ENCODE measurements around the gene CADPS2. TPM values are rescaled to one million over a fixed set of nuclear protein-coding genes. Genes with fewer than 3 reads are reported as not detected.

CADPS2 gene
- total and polyA plus RNA-seq, 2 donors (not counting 3 experiments of a cell fraction or from before 2014, with no cell fraction given): 9.5 to 22.6 TPM

DNA sequence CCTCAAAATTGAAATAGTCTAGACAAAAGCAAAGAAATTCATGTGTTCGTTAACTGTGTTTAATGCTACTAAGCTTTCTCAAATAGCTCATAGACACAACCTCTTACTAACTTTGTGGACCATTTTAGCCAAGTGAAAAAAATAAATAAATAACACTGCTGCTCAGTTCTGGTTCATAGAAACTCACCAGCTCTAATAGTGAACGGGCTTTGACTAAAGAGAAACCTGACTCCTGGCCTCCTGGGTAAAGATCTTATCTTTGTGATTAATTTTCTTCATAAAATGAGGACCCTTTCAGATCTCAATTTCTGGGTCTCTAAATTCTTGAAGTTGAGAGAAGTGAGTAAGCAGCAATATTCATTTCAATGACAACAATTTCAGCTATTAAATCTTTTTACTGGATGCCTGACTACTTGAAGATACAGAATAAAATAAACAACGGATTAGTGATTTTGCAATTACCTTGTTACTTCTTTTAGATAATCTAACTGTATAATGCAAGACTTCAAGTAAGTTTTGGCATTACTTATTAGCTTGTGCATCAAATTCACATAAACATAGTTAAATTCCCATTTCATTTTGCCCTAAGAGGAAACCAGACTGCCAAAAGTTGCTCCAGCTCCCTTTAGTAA is 3.1 kb downstream of the CADPS2 start:
- H3K4me3 ChIP-seq (replicated peaks in 1 of 3; ENCODE audit: insufficient read depth in 1 of 3, low read depth in 1 of 3, low read length in 3 of 3): no peak overlapping the region
- H3K27ac ChIP-seq (ENCODE audit: insufficient read depth, low read depth, low read length): no peak overlapping the region
- intact Hi-C loops (cut with micrococcal nuclease) (loop anchor here (10.0 kb wide), 1 partner anchor 228 kb away; no protein-coding TSS in a partner anchor), dilution Hi-C loops (cut with MboI; ENCODE audit: extremely low pct_ligation_motif_present, low sequenced_read_pairs) (no loop called here)
- H3K79me2 ChIP-seq (ENCODE audit: control insufficient read depth, insufficient read depth, low read length): peaks cover 2% of the 10 kb centered on the region
- H3K4me1 ChIP-seq (ENCODE audit: control insufficient read depth, extremely low read depth, insufficient read depth, low read length): peaks cover 32% of the 10 kb centered on the region
- POLR2A ChIA-PET: no interaction called here
- no peaks in the 10 kb centered on the region for H3K27me3 ChIP-seq (ENCODE audit: control insufficient read depth in 2 of 2, insufficient read depth in 2 of 2, low read length in 2 of 2)
- BruUV-seq (replicated peaks): no TSS peak
- no peak overlapping the region for H3K9ac ChIP-seq (replicated peaks; ENCODE audit: extremely low read depth, insufficient read depth, low read length)
- H3K9me3 ChIP-seq (replicated peaks; ENCODE audit: control insufficient read depth, insufficient read depth, low read length): no peaks in the 10 kb centered on the region
- H3K4me2 ChIP-seq (ENCODE audit: insufficient read depth, low read length): peak overlapping the region; percentile 32
- DNase-seq (ENCODE audit: low read depth, low spot score) (no peak), FAIRE-seq (no peak)
- H3K36me3 ChIP-seq (ENCODE audit: control insufficient read depth in 2 of 2, extremely low read depth in 1 of 2, insufficient read depth in 2 of 2, low read length in 2 of 2): no peaks in the 10 kb centered on the region
- TF ChIP-seq, protein P1, sequence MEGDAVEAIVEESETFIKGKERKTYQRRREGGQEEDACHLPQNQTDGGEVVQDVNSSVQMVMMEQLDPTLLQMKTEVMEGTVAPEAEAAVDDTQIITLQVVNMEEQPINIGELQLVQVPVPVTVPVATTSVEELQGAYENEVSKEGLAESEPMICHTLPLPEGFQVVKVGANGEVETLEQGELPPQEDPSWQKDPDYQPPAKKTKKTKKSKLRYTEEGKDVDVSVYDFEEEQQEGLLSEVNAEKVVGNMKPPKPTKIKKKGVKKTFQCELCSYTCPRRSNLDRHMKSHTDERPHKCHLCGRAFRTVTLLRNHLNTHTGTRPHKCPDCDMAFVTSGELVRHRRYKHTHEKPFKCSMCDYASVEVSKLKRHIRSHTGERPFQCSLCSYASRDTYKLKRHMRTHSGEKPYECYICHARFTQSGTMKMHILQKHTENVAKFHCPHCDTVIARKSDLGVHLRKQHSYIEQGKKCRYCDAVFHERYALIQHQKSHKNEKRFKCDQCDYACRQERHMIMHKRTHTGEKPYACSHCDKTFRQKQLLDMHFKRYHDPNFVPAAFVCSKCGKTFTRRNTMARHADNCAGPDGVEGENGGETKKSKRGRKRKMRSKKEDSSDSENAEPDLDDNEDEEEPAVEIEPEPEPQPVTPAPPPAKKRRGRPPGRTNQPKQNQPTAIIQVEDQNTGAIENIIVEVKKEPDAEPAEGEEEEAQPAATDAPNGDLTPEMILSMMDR (IDR thresholded peaks at IDR 0.05; ENCODE audit: extremely low read depth in 1 of 2, insufficient read depth in 1 of 2, low read depth in 1 of 2, low read length in 2 of 2): no peak
- peak; percentile 28 for TF ChIP-seq GATA2 (IDR thresholded peaks at IDR 0.05; ENCODE audit: insufficient read depth, insufficient read length, low read depth, low read length)
- H2AFZ ChIP-seq (ENCODE audit: low read depth, low read length): no peak overlapping the region
- CTCF ChIA-PET: interaction anchor here (0.8 to 5.9 kb wide), 3 partner anchors 40 to 135 kb away, joined by 3 to 70 read pairs (median 3); no protein-coding TSS in a partner anchor
- H4K20me1 ChIP-seq (replicated peaks; ENCODE audit: control insufficient read depth, extremely low read depth, insufficient read depth, low read length): no peaks in the 10 kb centered on the region
- H3K9me1 ChIP-seq (replicated peaks; ENCODE audit: control insufficient read depth, extremely low read depth, insufficient read depth, low read length): no peaks in the 10 kb centered on the region

DNA sequence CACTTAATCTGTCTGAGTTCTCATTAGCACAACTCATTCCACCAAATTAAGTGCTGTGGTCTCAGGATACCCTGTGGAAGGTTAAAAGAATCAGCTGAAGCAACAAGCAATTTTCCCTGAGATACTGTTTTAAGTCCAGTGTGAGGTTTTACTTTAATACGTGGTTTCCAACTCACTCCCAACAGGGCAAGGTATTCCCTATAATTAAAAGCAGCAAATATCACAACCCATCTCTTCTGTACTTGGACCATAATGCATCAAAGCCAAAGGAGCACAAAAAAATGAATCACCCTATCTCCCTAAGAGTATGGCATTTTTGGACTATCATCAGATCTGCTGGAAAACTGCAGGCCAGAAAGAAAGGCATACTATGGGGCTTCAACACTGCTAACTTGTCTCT is 4.9 kb downstream of the CADPS2 start:
- peak; percentile 32 for DNase-seq (ENCODE audit: low read depth, low spot score)
- H4K20me1 ChIP-seq (replicated peaks; ENCODE audit: control insufficient read depth, extremely low read depth, insufficient read depth, low read length): no peaks in the 10 kb centered on the region
- H2AFZ ChIP-seq (ENCODE audit: low read depth, low read length): peak overlapping the region; percentile 7
- TF ChIP-seq, protein P2, sequence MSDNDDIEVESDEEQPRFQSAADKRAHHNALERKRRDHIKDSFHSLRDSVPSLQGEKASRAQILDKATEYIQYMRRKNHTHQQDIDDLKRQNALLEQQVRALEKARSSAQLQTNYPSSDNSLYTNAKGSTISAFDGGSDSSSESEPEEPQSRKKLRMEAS (IDR thresholded peaks at IDR 0.05; ENCODE audit: insufficient read depth, insufficient read length): no peak
- TF ChIP-seq JUN (IDR thresholded peaks at IDR 0.05; ENCODE audit: borderline replicate concordance, insufficient read depth, insufficient read length, low read depth) (no peak), MYC (IDR thresholded peaks at IDR 0.05; ENCODE audit: low read depth, low read length) (no peak), GATA2 (IDR thresholded peaks at IDR 0.05; ENCODE audit: insufficient read depth, insufficient read length, low read depth, low read length) (no peak), POLR2AphosphoS5 (IDR thresholded peaks at IDR 0.05; ENCODE audit: insufficient read depth, low read depth, low read length) (no peak), EZH2 (IDR thresholded peaks at IDR 0.05; ENCODE audit: borderline replicate concordance, low read depth, low read length, severe bottlenecking) (no peak), FOS (IDR thresholded peaks at IDR 0.05; ENCODE audit: borderline replicate concordance, insufficient read depth, low read length) (no peak), POLR2A (IDR thresholded peaks at IDR 0.05; ENCODE audit: low read depth, low read length) (no peak)
- TF ChIP-seq, protein P1 (IDR thresholded peaks at IDR 0.05; ENCODE audit: extremely low read depth in 1 of 2, insufficient read depth in 1 of 2, low read depth in 1 of 2, low read length in 2 of 2): no peak
- no peak overlapping the region for H3K9ac ChIP-seq (replicated peaks; ENCODE audit: extremely low read depth, insufficient read depth, low read length)
- no TSS peak for BruUV-seq (replicated peaks)
- H3K9me1 ChIP-seq (replicated peaks; ENCODE audit: control insufficient read depth, extremely low read depth, insufficient read depth, low read length): no peaks in the 10 kb centered on the region
- H3K4me2 ChIP-seq (ENCODE audit: insufficient read depth, low read length): peak overlapping the region; percentile 61
- dilution Hi-C loops (cut with MboI; ENCODE audit: extremely low pct_ligation_motif_present, low sequenced_read_pairs): no loop called here
- no peaks in the 10 kb centered on the region for H3K36me3 ChIP-seq (ENCODE audit: control insufficient read depth in 2 of 2, extremely low read depth in 1 of 2, insufficient read depth in 2 of 2, low read length in 2 of 2)
- H3K27ac ChIP-seq (ENCODE audit: insufficient read depth, low read depth, low read length): no peak overlapping the region
- no peaks in the 10 kb centered on the region for H3K27me3 ChIP-seq (ENCODE audit: control insufficient read depth in 2 of 2, insufficient read depth in 2 of 2, low read length in 2 of 2)
- H3K4me1 ChIP-seq (ENCODE audit: control insufficient read depth, extremely low read depth, insufficient read depth, low read length): peaks cover 27% of the 10 kb centered on the region
- ChIA-PET POLR2A (no interaction called here), CTCF (interaction anchor here (1.4 to 1.7 kb wide), 2 partner anchors 12 to 79 kb away, joined by 3 to 6 read pairs; no protein-coding TSS in a partner anchor)
- no peaks in the 10 kb centered on the region for H3K9me3 ChIP-seq (replicated peaks; ENCODE audit: control insufficient read depth, insufficient read depth, low read length)
- peaks cover 2% of the 10 kb centered on the region for H3K79me2 ChIP-seq (ENCODE audit: control insufficient read depth, insufficient read depth, low read length)
- intact Hi-C loops (cut with micrococcal nuclease): loop anchor here (10.0 kb wide), 1 partner anchor 227 kb away; no protein-coding TSS in a partner anchor
- FAIRE-seq: no peak
- H3K4me3 ChIP-seq (replicated peaks in 1 of 3; ENCODE audit: insufficient read depth in 1 of 3, low read depth in 1 of 3, low read length in 3 of 3): peak overlapping the region in 1 of 3 experiments; percentile 25
